ENCODE results near the gene ZNF37A.

The ZNF37A gene

DNA sequence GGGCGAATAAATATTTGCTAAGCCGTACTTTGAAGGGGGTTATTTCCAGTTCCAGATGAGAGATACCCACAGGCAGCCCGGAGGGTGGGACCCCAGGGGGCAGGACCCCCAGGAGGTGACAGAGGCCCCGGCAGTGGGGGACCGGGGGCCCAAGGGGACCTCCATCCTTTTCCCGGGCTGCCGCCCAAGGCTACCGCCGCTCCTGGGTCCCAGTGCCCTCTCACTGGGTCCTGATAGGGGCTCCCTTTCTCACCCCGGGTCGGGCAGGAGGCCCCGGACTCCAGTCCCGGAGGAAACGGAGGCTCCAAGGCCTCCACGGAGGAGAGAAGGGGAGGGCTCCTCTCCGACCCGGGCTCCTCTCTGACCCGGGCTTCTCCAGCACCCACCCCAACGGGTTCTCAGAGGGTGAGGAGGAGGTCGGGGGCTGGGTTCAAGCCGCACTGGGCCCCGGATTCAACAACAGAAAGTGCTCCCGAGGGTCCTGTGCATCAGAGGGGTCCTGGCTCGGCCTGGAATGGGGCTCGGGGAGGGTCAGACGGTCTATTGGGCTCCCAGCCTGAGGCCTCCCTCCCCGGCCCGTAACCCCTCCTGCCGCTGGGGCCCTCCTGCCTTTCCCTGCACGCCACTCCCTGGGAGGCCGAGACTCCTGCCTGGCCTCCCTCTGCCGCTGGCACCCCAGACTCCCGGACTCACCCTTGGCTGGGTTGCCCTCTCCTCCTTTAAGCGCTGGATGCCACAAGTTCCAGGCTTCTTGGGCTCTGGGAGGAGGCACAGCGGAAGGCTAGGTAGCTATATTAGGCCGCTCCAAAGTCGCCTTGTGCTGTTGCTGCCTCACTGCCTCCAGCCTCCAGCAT lies 62.5 kb downstream of the ZNF37A start:
- no peak for DNase-seq

DNA sequence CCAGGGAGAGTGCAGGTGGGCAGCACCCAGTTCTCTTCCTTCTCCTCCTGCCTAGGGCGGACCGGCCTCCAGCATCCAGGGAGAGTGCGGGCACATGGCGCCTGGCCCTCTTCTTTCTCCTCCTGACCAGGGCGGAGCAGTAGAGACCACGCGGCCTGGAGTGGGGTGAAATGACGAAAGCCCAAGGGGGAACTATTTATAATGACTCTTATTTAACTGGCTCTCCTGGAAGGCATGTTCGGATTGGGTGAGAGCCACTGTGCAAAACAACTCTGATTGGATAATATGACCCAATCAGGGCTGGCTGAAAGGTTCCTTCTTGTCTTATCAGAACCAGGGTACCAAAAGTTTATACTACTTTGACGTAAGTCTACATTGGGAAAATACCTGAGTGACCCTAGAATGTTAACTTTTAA lies 63.1 kb downstream of the ZNF37A start:
- no peak for DNase-seq

DNA sequence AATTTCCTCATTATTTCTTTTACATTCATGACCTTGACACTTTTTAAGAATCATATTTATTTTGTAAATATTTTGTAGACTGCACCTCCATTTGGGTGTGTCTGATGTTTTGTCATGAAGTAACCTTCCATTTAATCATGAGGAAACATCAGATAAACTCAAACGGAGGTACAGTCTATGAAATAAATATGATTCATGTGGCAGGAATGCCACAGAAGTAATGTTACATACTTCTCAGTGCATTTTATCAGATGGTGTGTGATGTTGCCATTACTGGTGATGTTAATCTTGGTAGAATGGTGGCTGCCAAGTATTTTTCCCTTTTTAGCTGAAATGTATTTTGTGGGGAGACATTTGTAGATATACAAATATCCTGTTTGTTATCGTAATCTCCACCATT lies 64.9 kb downstream of the ZNF37A start:
- DNase-seq = no peak

DNA sequence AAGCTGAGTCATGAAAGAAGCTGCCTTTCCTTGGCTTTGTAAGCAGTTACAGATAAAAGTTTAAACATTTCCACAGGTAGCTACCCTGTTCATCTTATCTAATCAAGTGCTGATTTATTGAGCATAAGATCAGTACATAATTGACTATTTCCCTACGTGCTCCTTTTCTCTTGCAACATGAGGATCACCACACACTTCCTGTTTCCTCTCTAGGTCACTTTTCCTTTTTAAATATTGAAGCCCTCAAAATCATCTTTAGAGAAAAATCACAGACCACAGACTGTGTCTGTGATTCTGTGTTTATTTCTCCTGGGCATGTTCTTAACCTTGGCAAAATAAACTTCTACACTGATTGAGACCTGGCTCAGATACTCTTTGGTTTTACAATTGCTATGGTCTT lies 69.5 kb downstream of the ZNF37A start:
- no peak for DNase-seq

GRCh38 chr10:38174336-38174735 lies 80.2 kb downstream of the ZNF37A start:
- DNase-seq = no peak

DNA sequence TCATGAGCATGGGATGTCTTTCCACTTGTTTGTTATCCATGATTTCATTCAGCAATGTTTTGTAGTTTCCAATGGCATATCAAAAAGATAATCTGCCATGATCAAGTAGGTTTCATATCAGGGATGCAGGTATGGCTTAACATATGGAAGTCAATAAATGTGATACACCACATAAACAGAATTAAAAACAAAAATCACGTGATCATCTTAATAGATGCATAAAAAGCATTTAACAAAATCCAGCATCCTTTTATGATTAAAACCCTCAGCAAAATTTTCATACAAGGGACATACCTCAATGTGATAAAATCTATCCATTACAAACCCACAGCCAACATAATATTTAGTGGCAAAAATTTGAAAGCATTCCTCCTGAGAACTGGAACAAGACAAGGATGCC lies 90.3 kb downstream of the ZNF37A start:
- no peak for DNase-seq

Data from KG1 (cell line).